Hepatocyte (in vitro differentiated cells): ENCODE data around the gene ADGRB2.

ENCODE experiments used
- CTCF ChIP-seq: fragments of 200-600 bp; sonication (generic); IDR thresholded peaks from 2 replicates; pipeline ENCODE4 v1.5.1; 2016; ENCODE audit warnings: antibody characterized with exemption, mild to moderate bottlenecking; ENCODE audit not compliant: poor library complexity
- EZH2phosphoT487 ChIP-seq: fragments of 200-600 bp; sonication (generic); IDR thresholded peaks from one replicate; pipeline ENCODE4 v1.6.1; 2018; ENCODE audit warnings: antibody characterized with exemption, mild to moderate bottlenecking, low read depth, moderate library complexity; ENCODE audit not compliant: unreplicated experiment, severe bottlenecking

- TF ChIP-seq EZH2phosphoT487 (no peak), CTCF (no peak)
These were observed 41.2 kb upstream of the ADGRB2 start for GRCh38 chr1:31805318-31805717.
